Nephron progenitor cell (in vitro differentiated cells): Measurements from ENCODE around the gene DOCK11.
"Not testable (repeated sequence)": the region's sequence is repeated elsewhere in the genome, so short reads cannot be mapped to it uniquely, and the experiment has no call there.

Experiments used
- DNase-seq: peaks from one replicate; pipeline ENCODE4 v3.0.0; 2021
- H3K27ac Mint-ChIP-seq: 2 replicates; pipeline ENCODE4 v1.8.0; 2021; ENCODE audit warnings: mild to moderate bottlenecking, moderate library complexity, mixed read lengths
- H3K27me3 Mint-ChIP-seq: 2 replicates; pipeline ENCODE4 v1.8.0; 2021; ENCODE audit warnings: mild to moderate bottlenecking, low read depth, mixed read lengths; ENCODE audit not compliant: poor library complexity
- H3K36me3 Mint-ChIP-seq: 2 replicates; pipeline ENCODE4 v1.8.0; 2021; ENCODE audit warnings: low read depth, mixed read lengths
- H3K4me1 Mint-ChIP-seq: 2 replicates; pipeline ENCODE4 v1.8.0; 2021; ENCODE audit warnings: mixed read lengths
- H3K4me3 Mint-ChIP-seq: 2 replicates; pipeline ENCODE4 v1.8.0; 2021; ENCODE audit warnings: mild to moderate bottlenecking, moderate library complexity, mixed read lengths
- H3K9me3 Mint-ChIP-seq: 2 replicates; pipeline ENCODE4 v1.8.0; 2021; ENCODE audit warnings: mild to moderate bottlenecking, moderate library complexity, mixed read lengths
- CTCF ChIP-seq: fragments of 200-600 bp; sonication (generic); IDR thresholded peaks from 2 replicates; pipeline ENCODE4 v1.5.0; 2021; ENCODE audit warnings: antibody characterized with exemption

Gene DOCK11

DNA sequence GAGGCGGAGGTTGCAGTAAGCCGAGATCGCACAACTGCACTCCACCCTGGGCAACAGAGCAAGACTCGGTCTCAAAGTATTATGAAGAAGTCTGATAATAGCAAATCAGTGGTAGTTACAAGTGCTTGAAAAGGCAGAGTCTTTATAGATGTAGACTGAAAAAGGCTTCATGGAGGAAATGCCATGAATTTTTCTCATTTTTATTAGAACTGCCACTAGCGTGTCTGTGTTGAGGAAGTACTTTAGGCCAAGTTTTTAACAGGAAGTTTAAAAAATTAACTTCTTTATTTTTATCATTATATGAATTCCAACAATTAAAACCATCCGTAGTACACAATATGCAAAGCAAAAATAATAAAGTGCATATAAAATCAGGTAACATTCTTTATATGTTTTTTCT, 199.0 kb downstream of the DOCK11 start:
- no peaks in the 10 kb centered on the region for H3K27me3 Mint-ChIP-seq
- no peak overlapping the region for H3K4me3 Mint-ChIP-seq
- no peak overlapping the region for H3K27ac Mint-ChIP-seq
- H3K4me1 Mint-ChIP-seq: no peaks in the 10 kb centered on the region
- peaks cover 31% of the 10 kb centered on the region for H3K9me3 Mint-ChIP-seq
- DNase-seq: no peak
- TF ChIP-seq CTCF: no peak
- no peaks in the 10 kb centered on the region for H3K36me3 Mint-ChIP-seq

GRCh38 chrX:118698516-118699170, 203.0 kb downstream of the DOCK11 start:
- no peak for DNase-seq
- H3K4me1 Mint-ChIP-seq: no peaks in the 10 kb centered on the region
- H3K27ac Mint-ChIP-seq: no peak overlapping the region

GRCh38 chrX:118702741-118703140, 207.1 kb downstream of the DOCK11 start:
- Mint-ChIP-seq H3K36me3 (no peaks in the 10 kb centered on the region), H3K27me3 (no peaks in the 10 kb centered on the region), H3K4me3 (no peak overlapping the region), H3K4me1 (peaks cover 4% of the 10 kb centered on the region), H3K9me3 (peaks cover 52% of the 10 kb centered on the region), H3K27ac (no peak overlapping the region)
- DNase-seq: no peak
- TF ChIP-seq CTCF: no peak

More at GRCh38 chrX:118698516-118699170, 203.0 kb downstream of the DOCK11 start:
- Mint-ChIP-seq H3K9me3 (peaks cover 51% of the 10 kb centered on the region), H3K36me3 (no peaks in the 10 kb centered on the region), H3K27me3 (no peaks in the 10 kb centered on the region), H3K4me3 (no peak overlapping the region)
- no peak for TF ChIP-seq CTCF

GRCh38 chrX:118706681-118707080, 211.1 kb downstream of the DOCK11 start:
- Mint-ChIP-seq H3K9me3 (peaks cover 56% of the 10 kb centered on the region), H3K36me3 (no peaks in the 10 kb centered on the region), H3K27ac (no peak overlapping the region), H3K4me3 (no peak overlapping the region), H3K4me1 (peaks cover 4% of the 10 kb centered on the region), H3K27me3 (no peaks in the 10 kb centered on the region)
- no peak for TF ChIP-seq CTCF
- no peak for DNase-seq

- H3K4me3 Mint-ChIP-seq: no peak overlapping the region
- H3K9me3 Mint-ChIP-seq: peaks cover 69% of the 10 kb centered on the region
- peaks cover 13% of the 10 kb centered on the region for H3K4me1 Mint-ChIP-seq
- no peak overlapping the region for H3K27ac Mint-ChIP-seq
- TF ChIP-seq CTCF: no peak
- no peak for DNase-seq
- peaks cover 3% of the 10 kb centered on the region for H3K27me3 Mint-ChIP-seq
- H3K36me3 Mint-ChIP-seq: peaks cover 7% of the 10 kb centered on the region
Measured at GRCh38 chrX:118714521-118714920, 218.9 kb downstream of the DOCK11 start.

- H3K36me3 Mint-ChIP-seq, H3K4me3 Mint-ChIP-seq, DNase-seq, H3K27me3 Mint-ChIP-seq: not testable (repeated sequence)
- Mint-ChIP-seq H3K4me1 (peaks cover 13% of the 10 kb centered on the region), H3K9me3 (peaks cover 68% of the 10 kb centered on the region), H3K27ac (peak overlapping the region; percentile 98)
Measured at GRCh38 chrX:118715917-118716316, 220.3 kb downstream of the DOCK11 start.

- not testable (repeated sequence) for H3K27ac Mint-ChIP-seq, H3K36me3 Mint-ChIP-seq, H3K27me3 Mint-ChIP-seq, H3K4me3 Mint-ChIP-seq, DNase-seq
- H3K9me3 Mint-ChIP-seq: peaks cover 64% of the 10 kb centered on the region
- peaks cover 13% of the 10 kb centered on the region for H3K4me1 Mint-ChIP-seq
Measured at GRCh38 chrX:118716833-118717232, 221.2 kb downstream of the DOCK11 start.
